H1 (cell line): ENCODE data around the gene RELCH. TPM values are rescaled to one million over a fixed set of nuclear protein-coding genes. Genes with fewer than 3 reads are reported as not detected.

Experiments
- CTCF ChIA-PET: fragments of 300-600 bp; sonication (Branson Sonifier 250); formaldehyde crosslinking; loops from one replicate; lab custom pipeline; 2021; ENCODE audit not compliant: partially characterized antibody; lab: Charles Lee
- POLR2A ChIA-PET: fragments of 300-600 bp; sonication (Branson Sonifier 250); formaldehyde crosslinking; loops from one replicate; lab custom pipeline; 2021; ENCODE audit warnings: inconsistent platforms; ENCODE audit not compliant: partially characterized antibody; lab: Charles Lee
- DNase-seq, 2 experiments: peaks; one replicate each; pipeline versions ENCODE4 v3.0.0 to v3.0.0-alpha.2; 2010 to 2022; ENCODE audit warnings: low spot score in 2 of 2, low read depth in 1 of 2, mixed read lengths in 1 of 2
- FAIRE-seq: peaks from 2 replicates; lab custom pipeline; 2011; peaks lifted over from hg19 to GRCh38; lab: Jason Lieb, UNC
- H2AFZ ChIP-seq: 2 replicates; pipeline ENCODE4 v1.8.1; 2012; ENCODE audit warnings: low read length, inconsistent platforms
- H2AK5ac ChIP-seq: 2 replicates; pipeline ENCODE4 v1.6.1; 2013; ENCODE audit warnings: low read depth, low read length
- H2BK120ac ChIP-seq: replicated peaks from 2 replicates; pipeline ENCODE3; 2013; ENCODE audit warnings: low read depth, low read length, inconsistent platforms
- H2BK12ac ChIP-seq: 2 replicates; pipeline ENCODE4 v1.6.1; 2013; ENCODE audit warnings: low read depth, low read length
- H2BK15ac ChIP-seq: 2 replicates; pipeline ENCODE4 v1.6.1; 2013; ENCODE audit warnings: low read length
- H2BK20ac ChIP-seq: 2 replicates; pipeline ENCODE4 v1.6.1; 2013; ENCODE audit warnings: low read length
- H2BK5ac ChIP-seq: 2 replicates; pipeline ENCODE4 v1.6.1; 2013; ENCODE audit warnings: low read depth, low read length
- H3K14ac ChIP-seq: 2 replicates; pipeline ENCODE4 v1.6.1; 2013; ENCODE audit warnings: inconsistent platforms; ENCODE audit not compliant: insufficient read length
- H3K18ac ChIP-seq: 2 replicates; pipeline ENCODE4 v1.6.1; 2013; ENCODE audit warnings: low read length; ENCODE audit errors: extremely low read depth
- H3K23ac ChIP-seq: 2 replicates; pipeline ENCODE4 v1.6.1; 2013; ENCODE audit warnings: inconsistent platforms; ENCODE audit not compliant: insufficient read length
- H3K23me2 ChIP-seq: 2 replicates; pipeline ENCODE4 v1.6.1; 2013; ENCODE audit warnings: low read depth, low read length
- H3K27ac ChIP-seq: 2 replicates; pipeline ENCODE4 v1.6.1; 2011; ENCODE audit warnings: low read depth, low read length, inconsistent platforms
- H3K27me3 ChIP-seq, 4 experiments: replicated peaks in 1 of 4; 1 replicate in 1 of 4; 2 replicates in 3 of 4; pipeline versions ENCODE4 v1.6.1 to v1.8.1; 2011 to 2013; ENCODE audit warnings: low read length in 3 of 4, mild to moderate bottlenecking in 3 of 4, inconsistent platforms in 2 of 4, mixed read lengths in 2 of 4, moderate library complexity in 1 of 4; ENCODE audit not compliant: control insufficient read depth in 3 of 4, insufficient read depth in 3 of 4; ENCODE audit errors: extremely low read depth in 1 of 4
- H3K36me3 ChIP-seq, 4 experiments: 2 replicates each; pipeline versions ENCODE4 v1.6.1 to v1.8.1; 2011 to 2013; ENCODE audit warnings: mild to moderate bottlenecking in 4 of 4, low read length in 3 of 4, moderate library complexity in 2 of 4, control low read depth in 1 of 4, inconsistent platforms in 1 of 4; ENCODE audit not compliant: insufficient read depth in 4 of 4, control insufficient read depth in 2 of 4
- H3K4ac ChIP-seq: replicated peaks from 2 replicates; pipeline ENCODE3; 2013; ENCODE audit warnings: low read length, low read depth, mixed read lengths, inconsistent platforms; ENCODE audit not compliant: insufficient read length
- H3K4me1 ChIP-seq, 4 experiments: replicated peaks in 1 of 4; 1 replicate in 1 of 4; 2 replicates in 3 of 4; pipeline versions ENCODE4 v1.6.1 to v1.8.1; 2011 to 2013; ENCODE audit warnings: low read length in 3 of 4, inconsistent platforms in 2 of 4, mixed read lengths in 1 of 4; ENCODE audit not compliant: insufficient read depth in 4 of 4, control insufficient read depth in 3 of 4
- H3K4me2 ChIP-seq, 2 experiments: 2 replicates each; pipeline versions ENCODE4 v1.6.1 to v1.8.1; 2011 to 2013; ENCODE audit warnings: low read depth in 2 of 2, low read length in 2 of 2, control low read depth in 1 of 2, inconsistent platforms in 1 of 2, mild to moderate bottlenecking in 1 of 2; ENCODE audit not compliant: insufficient read depth in 1 of 2
- H3K4me3 ChIP-seq, 4 experiments: fragments of 200-600, 300-600 bp in 1 of 4; sonication (generic), shearing (Covaris generic), sonication (Bioruptor Twin) in 1 of 4; 2 replicates each; pipeline versions ENCODE4 v1.5.1 to v1.8.1; 2011 to 2016; ENCODE audit warnings: low read length in 4 of 4, low read depth in 3 of 4, control low read depth in 2 of 4, inconsistent platforms in 2 of 4, mild to moderate bottlenecking in 2 of 4, mixed read lengths in 1 of 4, moderate library complexity in 1 of 4; ENCODE audit not compliant: insufficient read depth in 2 of 4; ENCODE audit errors: extremely low read depth in 1 of 4
- H3K56ac ChIP-seq: replicated peaks from 2 replicates; pipeline ENCODE3; 2013; ENCODE audit warnings: low read depth, mild to moderate bottlenecking, mixed read lengths, low read length, inconsistent platforms; ENCODE audit not compliant: insufficient read length
- H3K79me1 ChIP-seq: 2 replicates; pipeline ENCODE4 v1.6.1; 2013; ENCODE audit warnings: low read depth, low read length, control low read depth
- H3K79me2 ChIP-seq, 2 experiments: 2 replicates each; pipeline versions ENCODE4 v1.6.1 to v1.8.1; 2012 to 2013; ENCODE audit warnings: low read length in 2 of 2, mild to moderate bottlenecking in 2 of 2, inconsistent platforms in 1 of 2; ENCODE audit not compliant: insufficient read depth in 2 of 2, control insufficient read depth in 1 of 2
- H3K9ac ChIP-seq, 4 experiments: replicated peaks in 1 of 4; 1 replicate in 1 of 4; 2 replicates in 3 of 4; pipeline versions ENCODE4 v1.6.1 to v1.8.1; 2011 to 2013; ENCODE audit warnings: low read depth in 3 of 4, low read length in 3 of 4, control low read depth in 2 of 4, mild to moderate bottlenecking in 2 of 4, moderate library complexity in 2 of 4, inconsistent platforms in 1 of 4; ENCODE audit errors: extremely low read depth in 1 of 4
- H3K9me3 ChIP-seq, 2 experiments: 2 replicates each; pipeline versions ENCODE4 v1.6.1 to v1.8.1; 2012 to 2013; ENCODE audit warnings: mild to moderate bottlenecking in 2 of 2, moderate library complexity in 2 of 2, control low read depth in 1 of 2, inconsistent platforms in 1 of 2, low read depth in 1 of 2, low read length in 1 of 2, mixed read lengths in 1 of 2; ENCODE audit not compliant: insufficient read depth in 2 of 2
- H4K20me1 ChIP-seq, 2 experiments: replicated peaks in 1 of 2; 2 replicates each; pipeline versions ENCODE3 to v1.8.1; 2011 to 2013; ENCODE audit warnings: inconsistent platforms in 2 of 2, low read length in 2 of 2, mild to moderate bottlenecking in 1 of 2; ENCODE audit not compliant: insufficient read depth in 2 of 2, control insufficient read depth in 1 of 2
- H4K5ac ChIP-seq: 2 replicates; pipeline ENCODE4 v1.6.1; 2013; ENCODE audit warnings: low read length, low read depth, mixed read lengths, inconsistent platforms; ENCODE audit not compliant: insufficient read length
- H4K8ac ChIP-seq: 2 replicates; pipeline ENCODE4 v1.8.0; 2013; ENCODE audit warnings: mild to moderate bottlenecking, moderate library complexity, low read length, inconsistent platforms; ENCODE audit not compliant: insufficient read depth; ENCODE audit errors: extremely low read depth
- H4K91ac ChIP-seq: replicated peaks from 2 replicates; pipeline ENCODE3; 2013; ENCODE audit warnings: low read length, mixed read lengths, inconsistent platforms; ENCODE audit not compliant: insufficient read length
- HDAC6 ChIP-seq: IDR thresholded peaks from one replicate; pipeline ENCODE4 v1.7.1; 2012; ENCODE audit warnings: low read depth, mild to moderate bottlenecking, inconsistent platforms, low read length, moderate library complexity
- SUZ12 ChIP-seq: fragments of 200-600 bp; sonication (generic); IDR thresholded peaks from 2 replicates; pipeline ENCODE4 v1.6.1; 2012; ENCODE audit warnings: mild to moderate bottlenecking, inconsistent platforms, low read length, moderate library complexity, mixed read lengths
- WGBS, 2 experiments: shearing (Covaris generic) in 1 of 2; methylation state at CpG; one replicate each; pipeline versions ENCODE4 v1.1.6 to v1.1.7; 2013 to 2015; ENCODE audit warnings: low lambda C conversion rate in 2 of 2, mixed read lengths in 2 of 2, inconsistent platforms in 1 of 2, low coverage in 1 of 2, missing lambda C conversion rate in 1 of 2; ENCODE audit not compliant: insufficient replicate concordance in 2 of 2, insufficient coverage in 1 of 2, insufficient read length in 1 of 2; ENCODE audit errors: extremely low coverage in 1 of 2, missing lambda C conversion rate in 1 of 2; 5-methylcytosine and 5-hydroxymethylcytosine counted together
- polyA plus RNA-seq, 7 experiments: library from polyadenylated mRNA; depleted of rRNA in 3 of 7; stranded (reverse) in 5 of 7; unstranded in 2 of 7; fragments of >200 nt in 5 of 7; fragments of 200-250 nt in 2 of 7; gene quantifications; 1 replicate in 5 of 7; 2 replicates in 1 of 7; 4 replicates in 1 of 7; pipeline versions ENCODE4 v1.2.1 to v1.2.3, GENCODE V29; 2011 to 2013; ENCODE audit warnings: missing spikeins in 2 of 7, mixed read lengths in 2 of 7
- total RNA-seq: library from RNA; stranded (reverse); fragmentation: NEBNext Ultra II Directional; extraction: Animal tissue kit (Norgen Biotek cat#: 25700); gene quantifications from 2 replicates; pipeline ENCODE4 v1.2.1, GENCODE V29; 2021

The RELCH gene
- total and polyA plus RNA-seq, 2 of the 8 experiments (the other 6 are each of a cell fraction or from before 2014, with no cell fraction given) = 7.3 to 26.9 TPM

- DNase-seq = no peak
- no peaks in the 10 kb centered on the region for H3K4me1 ChIP-seq
Measured at GRCh38 chr18:62177271-62177670, 9.8 kb upstream of the RELCH start.

More at GRCh38 chr18:62177271-62177670, 9.8 kb upstream of the RELCH start:
- Histone ChIP-seq H3K9me3 (no peaks in the 10 kb centered on the region), H2BK12ac (no peak overlapping the region), H3K79me2 (peaks cover 0 to 2% of the 10 kb centered on the region in 2 experiments; a peak in 1 of 4 replicates), H4K8ac (no peak overlapping the region), H2BK15ac (no peak overlapping the region), H3K27me3 (peaks cover 0 to 1% (median 0%) of the 10 kb centered on the region in 4 experiments; a peak in 1 of 7 replicates), H3K36me3 (no peaks in the 10 kb centered on the region), H4K20me1 (peaks cover 0 to 3% of the 10 kb centered on the region in 2 experiments), H3K4ac (no peak overlapping the region), H3K4me2 (no peak overlapping the region), H2BK120ac (no peak overlapping the region), H4K5ac (no peak overlapping the region), H2BK5ac (no peak overlapping the region), H2AFZ (no peak overlapping the region), H3K18ac (no peak overlapping the region), H3K79me1 (no peaks in the 10 kb centered on the region), H3K9ac (no peak overlapping the region), H3K4me3 (no peak overlapping the region), H2BK20ac (no peak overlapping the region), H2AK5ac (no peak overlapping the region), H3K14ac (no peak overlapping the region), H3K27ac (no peak overlapping the region), H3K56ac (no peak overlapping the region), H3K23me2 (no peaks in the 10 kb centered on the region), H4K91ac (no peak overlapping the region), H3K23ac (no peak overlapping the region)
- TF ChIP-seq SUZ12 (no peak), HDAC6 (no peak)
- FAIRE-seq = no peak
- ChIA-PET CTCF (no interaction called here), POLR2A (no interaction called here)
- 82% methylated on average over 3 of the region's 3 CpGs; no CpG with 5 or more reads in 1 of the 2 experiments for WGBS, 2 experiments
